Effector CD8-positive, alpha-beta T cell (primary cell): ENCODE results near the gene CIAO2B.
"Not testable (repeated sequence)": the region's sequence is repeated elsewhere in the genome, so short reads cannot be mapped to it uniquely, and the experiment has no call there.

Source experiments
- DNase-seq: peaks from one replicate; lab custom pipeline; 2025; lab: John Stamatoyannopoulos, UW

The CIAO2B gene

GRCh38 chr16:66955363-66956153 lies 21.4 kb upstream of the CIAO2B start:
- DNase-seq: not testable (repeated sequence)

GRCh38 chr16:66954097-66954659 lies 20.0 kb upstream of the CIAO2B start:
- peak; percentile 57 for DNase-seq

- DNase-seq: no peak
Measured at GRCh38 chr16:66953462-66954096, 19.4 kb upstream of the CIAO2B start.

GRCh38 chr16:66952430-66953110 lies 18.4 kb upstream of the CIAO2B start:
- no peak for DNase-seq

GRCh38 chr16:66950971-66951790 lies 17.0 kb upstream of the CIAO2B start:
- no peak for DNase-seq

GRCh38 chr16:66950437-66950836 lies 16.2 kb upstream of the CIAO2B start:
- no peak for DNase-seq

GRCh38 chr16:66949472-66949871 lies 15.3 kb upstream of the CIAO2B start:
- no peak for DNase-seq

- no peak for DNase-seq
Measured at GRCh38 chr16:66948837-66949225, 14.6 kb upstream of the CIAO2B start.

GRCh38 chr16:66948134-66948836 lies 14.1 kb upstream of the CIAO2B start:
- DNase-seq: no peak

- DNase-seq: peak; percentile 84
Measured at GRCh38 chr16:66947302-66948065, 13.3 kb upstream of the CIAO2B start.

- DNase-seq: no peak
Measured at GRCh38 chr16:66946974-66947301, 12.7 kb upstream of the CIAO2B start.

- no peak for DNase-seq
Measured at GRCh38 chr16:66946541-66946940, 12.3 kb upstream of the CIAO2B start.

- DNase-seq: no peak
Measured at GRCh38 chr16:66945939-66946338, 11.7 kb upstream of the CIAO2B start.

GRCh38 chr16:66944971-66945370 lies 10.8 kb upstream of the CIAO2B start:
- DNase-seq: not testable (repeated sequence)

GRCh38 chr16:66944054-66944441 lies 9.8 kb upstream of the CIAO2B start:
- no peak for DNase-seq

GRCh38 chr16:66943426-66944053 lies 9.3 kb upstream of the CIAO2B start:
- no peak for DNase-seq

GRCh38 chr16:66942981-66943380 lies 8.8 kb upstream of the CIAO2B start:
- no peak for DNase-seq

- DNase-seq: no peak
Measured at GRCh38 chr16:66940236-66940635, 6.0 kb upstream of the CIAO2B start.

GRCh38 chr16:66939366-66939765 lies 5.2 kb upstream of the CIAO2B start:
- DNase-seq: no peak

- DNase-seq: no peak
Measured at GRCh38 chr16:66937725-66938337, 3.6 kb upstream of the CIAO2B start.
